Measurements from ENCODE around the gene TBC1D2B.
"Not testable (repeated sequence)": the region's sequence is repeated elsewhere in the genome, so short reads cannot be mapped to it uniquely, and the experiment has no call there.

The TBC1D2B gene

GRCh38 chr15:77976095-77976450 is 101.4 kb downstream of the TBC1D2B start:
- DNase-seq (ENCODE audit: extremely low read depth, low read depth); H3K4me3 ChIP-seq (replicated peaks; ENCODE audit: low read depth, low read length): not testable (repeated sequence)

- no peak overlapping the region for H3K4me3 ChIP-seq (replicated peaks; ENCODE audit: low read depth, low read length)
- TF ChIP-seq CTCF (IDR thresholded peaks at IDR 0.05; ENCODE audit: low read depth, low read length, missing control alignments), result no peak
- DNase-seq (ENCODE audit: extremely low read depth, low read depth), result no peak
These were observed 102.0 kb downstream of the TBC1D2B start for GRCh38 chr15:77975332-77976094.

- DNase-seq (ENCODE audit: extremely low read depth, low read depth), result no peak
- no peak overlapping the region for H3K4me3 ChIP-seq (replicated peaks; ENCODE audit: low read depth, low read length)
- no peak for TF ChIP-seq CTCF (IDR thresholded peaks at IDR 0.05; ENCODE audit: low read depth, low read length, missing control alignments)
These were observed 102.8 kb downstream of the TBC1D2B start for GRCh38 chr15:77974416-77975331.

DNA sequence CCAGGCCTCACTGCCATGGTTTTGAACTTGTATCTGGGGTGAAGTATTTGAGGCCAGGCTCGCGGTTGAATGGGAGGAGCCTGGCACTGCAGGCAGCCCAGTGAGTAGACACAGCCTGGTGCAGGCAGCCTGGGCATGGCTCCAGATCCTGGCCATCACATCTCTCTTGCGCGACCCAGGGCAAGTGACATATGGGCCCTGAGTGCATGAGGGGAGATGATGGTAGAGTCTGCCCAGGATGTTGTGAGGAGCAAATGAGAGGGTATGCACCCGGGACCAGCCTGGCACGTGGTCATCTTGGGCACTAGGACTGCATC is 103.5 kb downstream of the TBC1D2B start:
- no peak for TF ChIP-seq CTCF (IDR thresholded peaks at IDR 0.05; ENCODE audit: low read depth, low read length, missing control alignments)
- DNase-seq (ENCODE audit: extremely low read depth, low read depth), result peak; percentile 6
- H3K4me3 ChIP-seq (replicated peaks; ENCODE audit: low read depth, low read length), result no peak overlapping the region

GRCh38 chr15:77973273-77974097 is 104.0 kb downstream of the TBC1D2B start:
- H3K4me3 ChIP-seq (replicated peaks; ENCODE audit: low read depth, low read length); DNase-seq (ENCODE audit: extremely low read depth, low read depth): not testable (repeated sequence)

DNA sequence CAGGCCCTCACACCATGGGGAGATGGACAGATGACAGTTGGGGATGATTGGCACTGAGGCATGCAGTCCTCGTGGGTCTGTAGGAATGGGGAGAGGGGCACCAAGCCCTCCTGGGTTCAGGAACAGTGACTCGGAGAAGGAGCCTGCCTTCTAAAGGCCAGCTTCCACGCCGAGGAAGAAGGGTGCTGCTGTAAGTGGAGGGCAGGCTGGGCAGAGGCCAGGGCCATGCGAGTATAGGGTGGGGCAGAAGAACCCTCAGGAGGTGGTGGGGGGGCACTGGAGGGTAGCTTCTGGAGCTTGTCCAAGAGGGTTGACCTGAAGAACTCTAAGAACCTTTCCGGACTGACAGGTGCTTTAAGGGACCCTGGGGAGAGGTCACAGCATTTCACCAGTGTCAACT is 104.8 kb downstream of the TBC1D2B start:
- not testable (repeated sequence) for H3K4me3 ChIP-seq (replicated peaks; ENCODE audit: low read depth, low read length); DNase-seq (ENCODE audit: extremely low read depth, low read depth)

DNA sequence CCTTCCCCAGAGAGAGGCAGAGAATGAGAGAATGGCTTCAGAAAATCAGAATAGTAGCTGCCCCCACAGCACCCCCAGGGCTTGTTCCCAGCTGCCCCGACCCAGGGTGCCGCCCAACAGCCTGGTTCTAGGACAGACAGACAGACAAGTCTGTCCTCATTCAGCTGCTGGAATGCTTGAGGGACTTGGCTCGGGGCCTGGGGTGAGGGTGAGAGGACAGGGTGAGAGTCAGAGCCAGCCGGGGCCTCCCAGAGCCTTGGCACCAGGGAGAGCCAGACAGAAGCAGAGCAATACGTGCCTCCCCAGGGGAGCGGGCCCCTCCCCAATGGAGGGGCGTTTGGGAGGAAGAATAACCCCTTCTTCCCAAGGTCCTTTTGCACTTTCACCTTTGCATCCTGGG is 105.6 kb downstream of the TBC1D2B start:
- H3K4me3 ChIP-seq (replicated peaks; ENCODE audit: low read depth, low read length); DNase-seq (ENCODE audit: extremely low read depth, low read depth): not testable (repeated sequence)

DNA sequence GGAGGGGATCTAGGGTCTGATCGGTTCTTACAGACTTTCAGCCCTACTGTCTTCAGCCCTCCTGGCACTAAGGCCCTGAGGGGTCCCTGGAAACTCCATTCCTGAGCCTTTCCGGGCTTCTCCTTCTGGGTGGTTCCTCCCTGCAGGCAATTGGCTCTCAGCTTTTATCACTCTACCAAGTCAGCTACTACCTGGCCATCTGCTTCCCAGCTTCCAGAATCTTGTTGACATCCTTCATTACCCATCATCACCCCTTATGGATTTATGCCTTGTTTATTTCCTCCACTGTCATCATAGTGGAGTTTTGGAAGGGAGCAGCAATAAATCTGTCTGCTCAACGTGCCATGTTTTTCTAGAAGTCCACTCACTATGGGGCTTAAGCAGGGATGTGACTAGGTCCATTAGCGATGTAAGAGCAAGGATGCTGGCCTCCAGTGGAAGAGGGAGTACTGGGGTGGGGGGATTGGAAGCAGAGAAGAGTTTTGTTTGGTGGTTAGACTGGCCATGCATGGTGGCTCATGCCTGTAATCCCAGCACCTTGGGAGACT is 106.6 kb downstream of the TBC1D2B start:
- DNase-seq (ENCODE audit: extremely low read depth, low read depth); H3K4me3 ChIP-seq (replicated peaks; ENCODE audit: low read depth, low read length): not testable (repeated sequence)

DNA sequence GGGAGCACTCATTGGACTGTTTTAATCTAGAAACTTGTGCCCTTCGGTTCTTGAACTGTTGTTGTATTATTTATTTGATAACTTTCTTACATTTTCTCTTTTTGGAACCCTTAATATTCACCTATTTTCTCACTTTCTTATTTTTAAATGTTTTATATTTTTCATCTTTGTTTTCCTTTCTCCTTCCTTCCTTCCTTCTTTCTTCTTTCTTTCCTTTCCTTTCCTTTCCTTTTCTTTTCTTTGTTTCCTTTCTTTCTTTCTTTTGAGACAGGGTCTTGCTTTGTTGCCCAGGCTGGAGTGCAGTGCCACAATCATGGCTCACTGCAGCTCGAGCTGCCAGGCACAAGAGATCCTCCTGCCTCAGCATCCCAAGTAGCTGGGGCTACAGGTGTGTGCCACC is 108.5 kb downstream of the TBC1D2B start:
- no peak overlapping the region for H3K4me3 ChIP-seq (replicated peaks; ENCODE audit: low read depth, low read length)
- TF ChIP-seq CTCF (IDR thresholded peaks at IDR 0.05; ENCODE audit: low read depth, low read length, missing control alignments), result no peak
- DNase-seq (ENCODE audit: extremely low read depth, low read depth), result no peak

Measured in HFF-Myc (cell line).